SK-N-MC (cell line): Measurements from ENCODE around the gene AFAP1L2.

Source experiments
- EZH2 ChIP-seq: fragments of 200-600 bp; sonication (generic); IDR thresholded peaks from one replicate; pipeline ENCODE4 v1.6.1; 2017; ENCODE audit warnings: antibody characterized with exemption
- POLR2AphosphoS5 ChIP-seq: IDR thresholded peaks from 2 replicates; pipeline ENCODE4 v1.6.1; 2012; ENCODE audit warnings: mild to moderate bottlenecking, low read depth, low read length, borderline replicate concordance

GRCh38 chr10:114300036-114300645, 104.2 kb downstream of the AFAP1L2 start:
- no peak for TF ChIP-seq EZH2
- TF ChIP-seq POLR2AphosphoS5, result no peak
